Loucy (cell line): ENCODE results near the gene CAST.

Source experiments
- H2AFZ ChIP-seq: fragments of 200-600 bp; sonication (generic); 2 replicates; pipeline ENCODE4 v1.6.0; 2016; ENCODE audit warnings: antibody characterized with exemption, mild to moderate bottlenecking, low read length, moderate library complexity
- H3F3A ChIP-seq: fragments of 200-600 bp; 2 replicates; pipeline ENCODE4 v1.6.0; 2016; ENCODE audit warnings: antibody characterized with exemption, low read depth, mild to moderate bottlenecking
- H3K27me3 ChIP-seq: fragments of 200-600 bp; sonication (generic); 2 replicates; pipeline ENCODE4 v1.6.1; 2014; ENCODE audit warnings: low read length, mild to moderate bottlenecking; ENCODE audit not compliant: insufficient read depth, poor library complexity, severe bottlenecking
- H3K36me3 ChIP-seq: fragments of 200-600 bp; sonication (generic); 2 replicates; pipeline ENCODE4 v1.6.1; 2016; ENCODE audit warnings: low read length; ENCODE audit not compliant: insufficient read depth
- H3K4me1 ChIP-seq: fragments of 200-600 bp; sonication (generic); 2 replicates; pipeline ENCODE4 v1.5.1; 2014; ENCODE audit warnings: low read length, mild to moderate bottlenecking; ENCODE audit not compliant: insufficient read depth, poor library complexity, severe bottlenecking
- H3K4me2 ChIP-seq: fragments of 200-600 bp; sonication (generic); 2 replicates; pipeline ENCODE4 v1.6.0; 2014; ENCODE audit warnings: antibody characterized with exemption, low read length, low read depth, mild to moderate bottlenecking; ENCODE audit not compliant: poor library complexity, severe bottlenecking
- H3K4me3 ChIP-seq: fragments of 200-600 bp; sonication (generic); 2 replicates; pipeline ENCODE4 v1.5.1; 2014; ENCODE audit warnings: low read length, mild to moderate bottlenecking, mixed read lengths; ENCODE audit not compliant: poor library complexity, severe bottlenecking
- H3K79me2 ChIP-seq: fragments of 200-600 bp; sonication (generic); 2 replicates; pipeline ENCODE4 v1.6.1; 2014; ENCODE audit warnings: low read length; ENCODE audit not compliant: insufficient read depth
- H3K9ac ChIP-seq: fragments of 200-600 bp; sonication (generic); 2 replicates; pipeline ENCODE4 v1.6.0; 2014; ENCODE audit warnings: mild to moderate bottlenecking, low read depth, low read length, moderate library complexity; ENCODE audit not compliant: poor library complexity, severe bottlenecking
- H3K9me2 ChIP-seq: fragments of 200-600 bp; sonication (generic); replicated peaks from 2 replicates; pipeline ENCODE4 v1.6.1; 2016; ENCODE audit warnings: low read depth, low read length, mixed read lengths
- H3K9me3 ChIP-seq: fragments of 200-600 bp; sonication (generic); 2 replicates; pipeline ENCODE4 v1.6.1; 2014; ENCODE audit warnings: mild to moderate bottlenecking, antibody characterized with exemption, low read length, low read depth; ENCODE audit not compliant: insufficient read depth
- H4K20me1 ChIP-seq: fragments of 200-600 bp; sonication (generic); 2 replicates; pipeline ENCODE4 v1.6.0; 2014; ENCODE audit warnings: antibody characterized with exemption, low read length, mild to moderate bottlenecking; ENCODE audit not compliant: insufficient read depth, poor library complexity, severe bottlenecking
- CTCF ChIP-seq: fragments of 200-600 bp; sonication (generic); conservative IDR thresholded peaks from 2 replicates; pipeline ENCODE4 v1.5.1; 2014; ENCODE audit warnings: mild to moderate bottlenecking, antibody characterized with exemption, low read length
- EZH2phosphoT487 ChIP-seq: fragments of 200-600 bp; IDR thresholded peaks from 2 replicates; pipeline ENCODE4 v1.6.1; 2018; ENCODE audit warnings: antibody characterized with exemption, mild to moderate bottlenecking, moderate library complexity, borderline replicate concordance

Gene CAST

DNA sequence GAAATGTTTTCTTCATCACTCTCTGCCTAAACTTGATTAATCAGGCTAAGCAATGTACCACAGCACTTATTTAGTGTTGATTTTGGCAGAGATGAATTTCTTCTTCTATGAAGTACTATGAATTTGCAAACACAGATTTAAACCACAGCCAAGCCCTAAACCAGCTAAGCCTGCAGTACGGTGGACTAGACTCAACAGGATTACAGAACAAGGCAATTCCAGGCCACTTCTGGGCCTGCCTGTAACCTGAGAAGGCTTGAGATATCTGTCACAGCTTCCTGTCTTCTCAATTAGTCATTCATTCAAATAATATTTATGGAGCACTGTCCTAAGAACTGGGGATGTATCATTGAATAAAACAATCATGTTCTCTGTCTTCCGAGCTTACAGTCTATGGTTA lies 32.4 kb upstream of the CAST start:
- Histone ChIP-seq H3K9me3 (no peaks in the 10 kb centered on the region), H3K9me2 (no peaks in the 10 kb centered on the region), H3K27me3 (no peaks in the 10 kb centered on the region), H3K36me3 (no peaks in the 10 kb centered on the region), H4K20me1 (no peaks in the 10 kb centered on the region), H3K4me2 (no peak overlapping the region), H3F3A (no peaks in the 10 kb centered on the region), H3K79me2 (no peaks in the 10 kb centered on the region), H2AFZ (no peak overlapping the region), H3K4me3 (no peak overlapping the region), H3K9ac (no peak overlapping the region), H3K4me1 (peaks cover 7% of the 10 kb centered on the region)
- TF ChIP-seq CTCF (no peak), EZH2phosphoT487 (no peak)

GRCh38 chr5:96633820-96634219 lies 28.4 kb upstream of the CAST start:
- H4K20me1 ChIP-seq: no peaks in the 10 kb centered on the region
- no peaks in the 10 kb centered on the region for H3F3A ChIP-seq
- no peak for TF ChIP-seq EZH2phosphoT487
- no peak for TF ChIP-seq CTCF
- H2AFZ ChIP-seq: no peak overlapping the region
- no peaks in the 10 kb centered on the region for H3K9me3 ChIP-seq
- no peaks in the 10 kb centered on the region for H3K79me2 ChIP-seq
- H3K36me3 ChIP-seq: no peaks in the 10 kb centered on the region
- H3K27me3 ChIP-seq: no peaks in the 10 kb centered on the region
- no peak overlapping the region for H3K4me2 ChIP-seq
- no peak overlapping the region for H3K4me3 ChIP-seq
- peaks cover 7% of the 10 kb centered on the region for H3K4me1 ChIP-seq
- no peaks in the 10 kb centered on the region for H3K9me2 ChIP-seq
- H3K9ac ChIP-seq: no peak overlapping the region

DNA sequence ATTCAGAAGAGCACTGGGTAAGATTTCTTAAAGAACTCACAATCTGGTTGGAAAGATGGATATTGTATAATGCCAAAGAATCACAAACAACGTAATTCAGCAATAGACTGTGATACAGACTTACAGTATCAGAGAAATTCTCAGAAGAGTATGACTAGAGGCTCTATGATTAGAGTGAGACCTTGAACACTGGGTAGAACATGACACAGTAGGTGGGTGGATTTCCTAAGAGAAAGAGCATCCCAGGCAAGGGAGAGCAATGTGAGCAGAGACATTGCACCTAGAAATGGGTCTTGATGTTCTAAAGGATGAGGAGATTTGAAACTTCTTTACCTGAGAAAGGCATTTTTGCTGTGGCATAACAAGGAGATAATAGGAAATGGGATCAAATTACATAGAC lies 27.3 kb upstream of the CAST start:
- Histone ChIP-seq H3K27me3 (no peaks in the 10 kb centered on the region), H2AFZ (no peak overlapping the region), H3K4me2 (no peak overlapping the region), H3K4me1 (peaks cover 2% of the 10 kb centered on the region), H3K9me3 (no peaks in the 10 kb centered on the region), H3K79me2 (no peaks in the 10 kb centered on the region), H3K36me3 (no peaks in the 10 kb centered on the region), H4K20me1 (no peaks in the 10 kb centered on the region), H3K4me3 (no peak overlapping the region), H3F3A (no peaks in the 10 kb centered on the region), H3K9me2 (no peaks in the 10 kb centered on the region), H3K9ac (no peak overlapping the region)
- TF ChIP-seq CTCF: no peak
- TF ChIP-seq EZH2phosphoT487: no peak
